ENCODE data around the gene IKZF2. TPM values are rescaled to one million over a fixed set of nuclear protein-coding genes. Genes with fewer than 3 reads are reported as not detected.

Gene IKZF2
- polyA plus RNA-seq, 1 experiment, result 7.1 TPM

DNA sequence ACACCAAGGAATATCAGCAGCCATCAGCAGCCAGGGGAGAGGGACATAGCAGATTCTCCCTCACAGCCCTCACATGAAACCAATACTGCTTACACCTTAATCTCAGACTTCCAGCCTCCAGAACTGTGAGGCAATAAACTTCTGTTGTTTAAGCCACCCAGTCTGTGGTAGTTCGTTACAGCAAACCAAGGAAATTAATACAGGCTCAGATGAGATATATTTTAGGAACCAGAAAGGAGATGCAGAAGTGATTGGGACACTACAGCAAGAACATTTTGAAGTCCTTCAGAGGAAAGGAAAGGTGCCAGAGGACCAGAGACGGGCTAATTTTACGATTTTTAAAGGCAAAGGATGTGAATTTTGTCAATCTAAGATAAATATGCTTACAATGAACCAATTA is 60.6 kb downstream of the IKZF2 start:
- H3K4me3 ChIP-seq (ENCODE audit: low read depth, low read length), result no peak overlapping the region
- ChIA-PET POLR2A (no interaction called here), CTCF (no interaction called here)
- no peaks in the 10 kb centered on the region for H3K9me3 ChIP-seq (ENCODE audit: control insufficient read depth, insufficient read depth, low read length)
- no peak overlapping the region for H3K27ac ChIP-seq (ENCODE audit: low read depth, low read length)
- no peaks in the 10 kb centered on the region for H3K27me3 ChIP-seq (ENCODE audit: control insufficient read depth, insufficient read depth, low read length)
- TF ChIP-seq, protein P1, sequence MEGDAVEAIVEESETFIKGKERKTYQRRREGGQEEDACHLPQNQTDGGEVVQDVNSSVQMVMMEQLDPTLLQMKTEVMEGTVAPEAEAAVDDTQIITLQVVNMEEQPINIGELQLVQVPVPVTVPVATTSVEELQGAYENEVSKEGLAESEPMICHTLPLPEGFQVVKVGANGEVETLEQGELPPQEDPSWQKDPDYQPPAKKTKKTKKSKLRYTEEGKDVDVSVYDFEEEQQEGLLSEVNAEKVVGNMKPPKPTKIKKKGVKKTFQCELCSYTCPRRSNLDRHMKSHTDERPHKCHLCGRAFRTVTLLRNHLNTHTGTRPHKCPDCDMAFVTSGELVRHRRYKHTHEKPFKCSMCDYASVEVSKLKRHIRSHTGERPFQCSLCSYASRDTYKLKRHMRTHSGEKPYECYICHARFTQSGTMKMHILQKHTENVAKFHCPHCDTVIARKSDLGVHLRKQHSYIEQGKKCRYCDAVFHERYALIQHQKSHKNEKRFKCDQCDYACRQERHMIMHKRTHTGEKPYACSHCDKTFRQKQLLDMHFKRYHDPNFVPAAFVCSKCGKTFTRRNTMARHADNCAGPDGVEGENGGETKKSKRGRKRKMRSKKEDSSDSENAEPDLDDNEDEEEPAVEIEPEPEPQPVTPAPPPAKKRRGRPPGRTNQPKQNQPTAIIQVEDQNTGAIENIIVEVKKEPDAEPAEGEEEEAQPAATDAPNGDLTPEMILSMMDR (IDR thresholded peaks at IDR 0.05; ENCODE audit: low read depth, low read length), result no peak
- DNase-seq (ENCODE audit: low read depth, low spot score), result no peak

DNA sequence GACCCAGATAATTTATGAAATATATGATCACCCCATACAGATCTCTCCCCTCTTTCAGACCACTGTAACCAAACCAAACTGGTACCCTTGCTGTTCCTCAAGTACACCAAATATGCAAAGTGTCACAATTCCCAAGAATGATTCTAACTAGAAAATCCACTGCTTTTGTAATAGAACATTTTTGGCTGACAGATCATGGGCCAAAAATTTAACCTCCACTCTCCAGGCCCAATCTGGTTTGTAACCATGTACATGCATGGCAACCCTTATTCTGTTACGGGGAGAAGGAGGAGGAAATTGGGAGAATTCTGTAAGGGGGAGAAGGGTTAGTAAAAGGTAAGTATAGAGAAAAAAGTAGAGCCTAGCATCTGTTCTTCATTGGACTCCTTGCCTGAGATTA is 62.0 kb downstream of the IKZF2 start:
- no peak for DNase-seq (ENCODE audit: low read depth, low spot score)
- H3K27ac ChIP-seq (ENCODE audit: low read depth, low read length), result no peak overlapping the region
- H3K27me3 ChIP-seq (ENCODE audit: control insufficient read depth, insufficient read depth, low read length), result no peaks in the 10 kb centered on the region
- no peak overlapping the region for H3K4me3 ChIP-seq (ENCODE audit: low read depth, low read length)
- TF ChIP-seq, protein P1 (IDR thresholded peaks at IDR 0.05; ENCODE audit: low read depth, low read length), result no peak
- ChIA-PET POLR2A (no interaction called here), CTCF (no interaction called here)
- H3K9me3 ChIP-seq (ENCODE audit: control insufficient read depth, insufficient read depth, low read length), result no peaks in the 10 kb centered on the region

DNA sequence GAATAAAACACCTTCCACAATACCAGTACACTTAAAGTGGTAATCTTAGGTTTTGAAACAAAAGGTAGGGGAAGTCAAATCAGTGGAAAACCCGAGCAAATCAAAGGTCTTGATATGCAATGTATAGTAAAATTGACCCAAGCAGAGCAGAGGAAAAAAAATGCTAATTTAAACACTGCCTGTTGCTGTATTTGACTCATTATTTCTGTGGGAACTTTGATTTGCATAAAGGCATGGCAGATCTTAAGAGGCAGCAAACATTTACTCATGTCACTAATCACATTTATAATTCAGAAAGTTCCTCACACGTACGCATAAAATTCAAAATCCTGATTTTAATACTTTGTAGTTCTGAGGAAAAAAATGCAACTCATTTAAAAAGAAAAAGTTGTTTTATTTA is 64.4 kb downstream of the IKZF2 start:
- H3K27me3 ChIP-seq (ENCODE audit: control insufficient read depth, insufficient read depth, low read length), result no peaks in the 10 kb centered on the region
- no peak overlapping the region for H3K4me3 ChIP-seq (ENCODE audit: low read depth, low read length)
- no peaks in the 10 kb centered on the region for H3K9me3 ChIP-seq (ENCODE audit: control insufficient read depth, insufficient read depth, low read length)
- ChIA-PET CTCF (no interaction called here), POLR2A (no interaction called here)
- H3K27ac ChIP-seq (ENCODE audit: low read depth, low read length), result no peak overlapping the region
- TF ChIP-seq, protein P1 (IDR thresholded peaks at IDR 0.05; ENCODE audit: low read depth, low read length), result no peak
- no peak for DNase-seq (ENCODE audit: low read depth, low spot score)

DNA sequence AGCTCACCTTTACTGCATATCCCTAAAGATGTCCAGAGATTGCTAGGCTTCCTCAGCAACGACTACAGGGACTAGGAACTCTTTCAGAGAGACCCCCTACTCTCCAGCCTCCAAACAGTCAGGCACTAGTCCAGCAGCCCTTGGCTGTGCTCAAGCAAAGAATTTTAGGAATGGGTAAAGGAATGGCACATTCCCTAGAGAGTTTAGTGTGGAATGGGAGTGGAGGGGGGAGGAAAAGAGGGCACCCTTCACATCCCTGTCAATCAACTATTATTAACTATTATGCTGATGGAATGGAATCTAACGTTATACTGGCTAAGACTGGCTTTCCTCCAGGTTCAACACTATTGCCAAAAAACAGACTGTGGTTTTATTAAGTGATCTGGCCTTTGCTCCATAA is 64.8 kb downstream of the IKZF2 start:
- H3K27me3 ChIP-seq (ENCODE audit: control insufficient read depth, insufficient read depth, low read length), result no peaks in the 10 kb centered on the region
- POLR2A ChIA-PET, result no interaction called here
- CTCF ChIA-PET, result no interaction called here
- DNase-seq (ENCODE audit: low read depth, low spot score), result no peak
- TF ChIP-seq, protein P1 (IDR thresholded peaks at IDR 0.05; ENCODE audit: low read depth, low read length), result no peak
- H3K4me3 ChIP-seq (ENCODE audit: low read depth, low read length), result no peak overlapping the region
- no peak overlapping the region for H3K27ac ChIP-seq (ENCODE audit: low read depth, low read length)
- H3K9me3 ChIP-seq (ENCODE audit: control insufficient read depth, insufficient read depth, low read length), result no peaks in the 10 kb centered on the region

DNA sequence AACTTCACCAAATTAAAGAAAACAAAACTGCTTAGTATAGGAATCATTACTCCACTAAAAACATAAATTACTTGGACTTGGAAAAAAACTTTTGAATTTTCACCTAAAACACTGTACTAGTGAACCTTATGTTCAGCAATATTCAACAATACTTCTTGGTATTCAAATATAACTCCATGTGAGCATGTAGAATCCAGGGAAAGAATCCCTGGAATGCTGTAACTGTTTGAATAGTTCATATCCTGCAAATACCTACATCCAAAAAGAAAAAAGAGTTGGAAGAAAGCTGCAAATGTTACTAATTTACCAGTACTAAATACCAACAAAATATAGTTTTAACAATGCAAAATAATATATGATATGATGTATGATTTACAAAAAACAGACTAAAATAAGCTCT is 65.4 kb downstream of the IKZF2 start:
- DNase-seq (ENCODE audit: low read depth, low spot score), result no peak
- Histone ChIP-seq H3K27ac (ENCODE audit: low read depth, low read length) (no peak overlapping the region), H3K9me3 (ENCODE audit: control insufficient read depth, insufficient read depth, low read length) (no peaks in the 10 kb centered on the region), H3K4me3 (ENCODE audit: low read depth, low read length) (no peak overlapping the region), H3K27me3 (ENCODE audit: control insufficient read depth, insufficient read depth, low read length) (no peaks in the 10 kb centered on the region)
- TF ChIP-seq, protein P1 (IDR thresholded peaks at IDR 0.05; ENCODE audit: low read depth, low read length), result no peak
- ChIA-PET CTCF (no interaction called here), POLR2A (no interaction called here)

Data from AG04450 (cell line).